Neural progenitor cell (in vitro differentiated cells): ENCODE data around the gene KCTD16.

ENCODE experiments used
- CTCF ChIP-seq: fragments of 200-600 bp; sonication (generic); IDR thresholded peaks from 2 replicates; pipeline ENCODE4 v1.5.1; 2017; ENCODE audit warnings: antibody characterized with exemption, mild to moderate bottlenecking
- EZH2phosphoT487 ChIP-seq: fragments of 200-600 bp; sonication (generic); IDR thresholded peaks from 2 replicates; pipeline ENCODE4 v1.6.1; 2017; ENCODE audit warnings: antibody characterized with exemption

- TF ChIP-seq CTCF = no peak
- TF ChIP-seq EZH2phosphoT487 = no peak
Measured at GRCh38 chr5:144289277-144289676, 118.6 kb downstream of the KCTD16 start.
